HG02973 (cell line): ENCODE measurements around the gene TOMM22.

Experiments used
- ATAC-seq: cut with Tn5 transposase; IDR thresholded peaks from one replicate; pipeline ENCODE4 v1.9.1; 2021; ENCODE audit warnings: moderate library complexity; ENCODE audit not compliant: unreplicated experiment

Gene TOMM22

GRCh38 chr22:38733329-38733723, 51.6 kb downstream of the TOMM22 start:
- ATAC-seq = no peak

DNA sequence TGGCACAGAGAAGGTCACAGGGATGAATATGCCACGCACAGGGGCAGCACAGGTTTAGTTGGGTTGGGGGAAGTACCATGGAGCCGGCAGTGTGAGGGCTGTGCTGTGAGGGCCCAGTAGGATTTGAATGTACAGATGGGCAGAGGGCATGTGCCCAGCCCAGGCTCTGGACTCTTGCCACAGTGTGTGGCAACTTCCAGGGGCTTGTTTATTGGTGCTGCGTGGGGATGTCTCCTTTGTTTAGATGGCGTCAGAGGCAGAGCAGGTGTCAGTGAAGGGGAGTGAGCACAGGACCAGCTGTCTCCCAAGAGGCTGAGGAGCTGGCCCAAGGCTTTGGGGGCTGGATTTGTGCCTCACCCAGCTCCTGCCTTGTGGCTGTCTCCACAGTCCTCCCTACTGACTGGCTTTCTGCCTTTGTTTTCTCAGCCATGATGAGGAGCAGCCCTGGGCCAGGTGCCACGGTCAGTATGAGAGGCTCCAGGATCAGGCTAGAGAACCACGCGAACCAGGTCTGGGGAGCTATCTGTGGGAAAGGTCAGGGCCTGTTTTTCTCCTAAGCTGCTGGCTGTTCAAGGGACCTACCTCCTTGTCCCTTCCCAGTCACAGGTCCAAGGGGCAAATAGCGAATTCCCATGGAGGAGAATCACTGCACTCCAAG, 52.1 kb downstream of the TOMM22 start:
- ATAC-seq = no peak

DNA sequence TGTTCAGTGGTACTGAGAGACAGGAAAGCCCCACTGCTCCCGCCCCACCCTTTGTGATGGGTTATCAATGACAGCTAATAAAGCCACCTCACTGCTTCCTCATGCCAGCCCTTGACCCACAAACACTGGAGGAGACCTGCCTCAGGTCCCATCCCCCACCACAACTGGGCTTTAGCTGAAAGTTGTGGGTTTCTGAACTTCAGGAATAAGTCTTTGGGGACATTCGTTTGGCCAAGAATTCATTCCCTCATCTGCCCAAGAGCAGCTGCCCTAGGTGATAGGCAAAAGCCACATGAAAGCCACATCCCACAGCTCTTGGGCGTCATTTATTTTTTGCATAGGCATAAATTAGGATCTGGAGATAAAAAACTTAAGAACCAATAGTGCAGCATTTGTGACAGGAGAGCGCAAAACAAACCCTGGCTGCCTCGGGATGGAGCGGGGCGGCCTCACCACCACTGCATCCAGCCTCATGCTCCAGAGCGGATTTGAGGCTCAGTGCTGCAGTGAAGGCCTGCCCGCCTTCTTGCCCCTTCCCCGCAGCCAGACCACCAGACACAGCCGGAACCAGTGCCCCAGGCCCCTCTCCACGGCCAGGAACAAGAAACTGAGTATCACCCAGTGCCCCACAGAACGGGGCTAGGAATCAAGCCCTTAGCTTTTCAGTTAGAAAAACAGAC, 52.8 kb downstream of the TOMM22 start:
- ATAC-seq = no peak
